Endothelial cell of umbilical vein (primary cell): ENCODE results near the gene TRAK1. TPM values are rescaled to one million over a fixed set of nuclear protein-coding genes. Genes with fewer than 3 reads are reported as not detected.

ENCODE experiments used
- BruUV-seq: library from RNA; stranded (reverse); fragments of 400-500 nt; replicated peaks from 2 replicates; lab custom pipeline; 2021; lab: Mats Ljungman, UMichigan
- CTCF ChIA-PET: fragments of 300-600, 350-600 bp; sonication (Branson Sonifier 250); formaldehyde crosslinking; loops from one replicate; lab custom pipeline; 2021; ENCODE audit warnings: antibody characterized with exemption, inconsistent platforms; lab: Charles Lee
- POLR2A ChIA-PET: fragments of 300-600, 350-600 bp; sonication (Branson Sonifier 250); formaldehyde crosslinking; loops from one replicate; lab custom pipeline; 2021; ENCODE audit warnings: antibody characterized with exemption, inconsistent platforms; lab: Charles Lee
- DNase-seq: peaks from one replicate; pipeline ENCODE4 v3.0.0-alpha.2; 2011; ENCODE audit warnings: low read depth, low spot score
- FAIRE-seq: peaks from 2 replicates; lab custom pipeline; 2011; peaks lifted over from hg19 to GRCh38; lab: Jason Lieb, UNC
- H2AFZ ChIP-seq: 2 replicates; pipeline ENCODE4 v1.6.0; 2012; ENCODE audit warnings: low read depth, low read length, control low read depth, inconsistent platforms
- H3K27ac ChIP-seq: 2 replicates; pipeline ENCODE4 v1.5.1; 2011; ENCODE audit warnings: low read depth, mild to moderate bottlenecking, control low read depth, low read length, moderate library complexity; ENCODE audit not compliant: insufficient read depth
- H3K27me3 ChIP-seq, 2 experiments: 2 replicates each; pipeline versions ENCODE4 v1.6.0 to v1.6.1; 2011; ENCODE audit warnings: low read length in 2 of 2, mixed read lengths in 1 of 2; ENCODE audit not compliant: control insufficient read depth in 2 of 2, insufficient read depth in 2 of 2
- H3K36me3 ChIP-seq, 2 experiments: 2 replicates in 1 of 2; 3 replicates in 1 of 2; pipeline ENCODE4 v1.5.1; 2011; ENCODE audit warnings: low read length in 2 of 2, mild to moderate bottlenecking in 1 of 2, moderate library complexity in 1 of 2; ENCODE audit not compliant: control insufficient read depth in 2 of 2, insufficient read depth in 2 of 2; ENCODE audit errors: extremely low read depth in 1 of 2
- H3K4me1 ChIP-seq: 3 replicates; pipeline ENCODE4 v1.5.1; 2011; ENCODE audit warnings: mild to moderate bottlenecking, low read length; ENCODE audit not compliant: control insufficient read depth, insufficient read depth; ENCODE audit errors: extremely low read depth
- H3K4me2 ChIP-seq: 2 replicates; pipeline ENCODE4 v1.6.1; 2011; ENCODE audit warnings: low read length, control low read depth, mixed read lengths; ENCODE audit not compliant: insufficient read depth
- H3K4me3 ChIP-seq, 3 experiments: fragments of 200-600 bp in 1 of 3; sonication (generic), shearing (Covaris generic) in 1 of 3; replicated peaks in 1 of 3; 2 replicates each; pipeline ENCODE4 v1.5.1; 2011 to 2016; ENCODE audit warnings: control low read depth in 3 of 3, low read length in 3 of 3, mild to moderate bottlenecking in 2 of 3, inconsistent platforms in 1 of 3, low read depth in 1 of 3, moderate library complexity in 1 of 3; ENCODE audit not compliant: insufficient read depth in 1 of 3
- H3K79me2 ChIP-seq: 2 replicates; pipeline ENCODE4 v1.6.0; 2012; ENCODE audit warnings: low read length, inconsistent platforms; ENCODE audit not compliant: control insufficient read depth, insufficient read depth
- H3K9ac ChIP-seq: replicated peaks from 2 replicates; pipeline ENCODE3; 2011; ENCODE audit warnings: low read length, control low read depth; ENCODE audit not compliant: insufficient read depth; ENCODE audit errors: extremely low read depth
- H3K9me1 ChIP-seq: replicated peaks from 3 replicates; pipeline ENCODE4 v1.6.0; 2011; ENCODE audit warnings: mild to moderate bottlenecking, low read length; ENCODE audit not compliant: control insufficient read depth, insufficient read depth; ENCODE audit errors: extremely low read depth
- H3K9me3 ChIP-seq: replicated peaks from 2 replicates; pipeline ENCODE4 v1.5.1; 2012; ENCODE audit warnings: low read length, inconsistent platforms; ENCODE audit not compliant: control insufficient read depth, insufficient read depth
- H4K20me1 ChIP-seq: replicated peaks from 2 replicates; pipeline ENCODE3; 2011; ENCODE audit warnings: mild to moderate bottlenecking, low read length; ENCODE audit not compliant: control insufficient read depth, insufficient read depth; ENCODE audit errors: extremely low read depth
- CTCF ChIP-seq, 2 donors: IDR thresholded peaks; 1 replicate in 1 of 2; 2 replicates in 1 of 2; pipeline ENCODE4 v1.5.1; 2011; ENCODE audit warnings: low read length in 2 of 2, mild to moderate bottlenecking in 2 of 2, moderate library complexity in 2 of 2, control low read depth in 1 of 2, inconsistent platforms in 1 of 2, low read depth in 1 of 2; ENCODE audit not compliant: insufficient read depth in 1 of 2; ENCODE audit errors: extremely low read depth in 1 of 2
- EZH2 ChIP-seq: IDR thresholded peaks from 2 replicates; pipeline ENCODE4 v1.6.1; 2012; ENCODE audit warnings: borderline replicate concordance, low read depth, mild to moderate bottlenecking, moderate library complexity, low read length, inconsistent platforms; ENCODE audit not compliant: severe bottlenecking
- FOS ChIP-seq: IDR thresholded peaks from 2 replicates; pipeline ENCODE4 v1.6.1; 2011; ENCODE audit warnings: mild to moderate bottlenecking, low read length, moderate library complexity, borderline replicate concordance; ENCODE audit not compliant: insufficient read depth
- GATA2 ChIP-seq: IDR thresholded peaks from 2 replicates; pipeline ENCODE4 v1.7.0; 2011; ENCODE audit warnings: low read depth, mild to moderate bottlenecking, moderate library complexity, mixed read lengths, low read length; ENCODE audit not compliant: insufficient read length, insufficient read depth
- POLR2A ChIP-seq: IDR thresholded peaks from 2 replicates; pipeline ENCODE4 v1.6.1; 2012; ENCODE audit warnings: low read depth, mild to moderate bottlenecking, control low read depth, low read length
- POLR2AphosphoS5 ChIP-seq: IDR thresholded peaks from 2 replicates; pipeline ENCODE4 v1.6.1; 2012; ENCODE audit warnings: low read depth, mild to moderate bottlenecking, control low read depth, low read length, moderate library complexity; ENCODE audit not compliant: insufficient read depth
- dilution Hi-C: fragments of 300-500 bp; cut with MboI; formaldehyde crosslinking; loops from one replicate; pipeline ENCODE4 v1.15.0; 2019; ENCODE audit warnings: low sequenced_read_pairs; ENCODE audit not compliant: extremely low pct_ligation_motif_present
- intact Hi-C: fragments of 100-400 bp; cut with micrococcal nuclease; formaldehyde crosslinking; loops from one replicate; pipeline ENCODE4 v1.10.0; 2022
- polyA plus RNA-seq, 4 experiments: library from polyadenylated mRNA; depleted of rRNA in 3 of 4; stranded (reverse) in 3 of 4; unstranded in 1 of 4; fragments of >200 nt; gene quantifications; 2 replicates each; pipeline versions ENCODE4 v1.2.1 to v1.2.3, GENCODE V29; 2011 to 2012; ENCODE audit warnings: missing spikeins in 1 of 4
- total RNA-seq: library from RNA; stranded (reverse); gene quantifications from 2 replicates; pipeline ENCODE4 v1.2.3, GENCODE V29; 2021

Gene TRAK1
- total and polyA plus RNA-seq, 2 donors (not counting 3 experiments of a cell fraction or from before 2014, with no cell fraction given) = 38.5 to 59.6 TPM

GRCh38 chr3:42159706-42160472, 68.7 kb downstream of the TRAK1 start:
- Histone ChIP-seq H3K9ac (peak overlapping the region; percentile 68), H2AFZ (peak overlapping the region; percentile 34), H3K27ac (peak overlapping the region; percentile 85), H3K27me3 (no peaks in the 10 kb centered on the region), H3K9me1 (no peaks in the 10 kb centered on the region), H3K9me3 (no peaks in the 10 kb centered on the region), H3K4me3 (peak overlapping the region in 1 of 3 experiments; percentile 51), H4K20me1 (no peaks in the 10 kb centered on the region), H3K36me3 (no peaks in the 10 kb centered on the region), H3K4me1 (peaks cover 34% of the 10 kb centered on the region), H3K79me2 (peaks cover 37% of the 10 kb centered on the region), H3K4me2 (peak overlapping the region; percentile 89)
- POLR2A ChIA-PET = no interaction called here
- peak; percentile 36 for DNase-seq
- peak; percentile 87 for FAIRE-seq
- dilution Hi-C loops (no loop called here), intact Hi-C loops (loop anchor here (1.0 to 2.0 kb wide), 2 partner anchors 25 to 41 kb away; no protein-coding TSS in a partner anchor)
- BruUV-seq = TSS peak; percentile 56
- CTCF ChIA-PET = interaction anchor here (1.0 to 2.8 kb wide), 3 partner anchors 11 to 31 kb away, joined by 3 to 30 read pairs (median 4); no protein-coding TSS in a partner anchor
- TF ChIP-seq POLR2AphosphoS5 = no peak

GRCh38 chr3:42161050-42161935, 70.1 kb downstream of the TRAK1 start:
- H3K9me1 ChIP-seq = no peaks in the 10 kb centered on the region
- H3K9ac ChIP-seq = peak overlapping the region; percentile 68
- intact Hi-C loops (loop anchor here (2.0 kb wide), 1 partner anchor 24 kb away; no protein-coding TSS in a partner anchor), dilution Hi-C loops (no loop called here)
- TF ChIP-seq POLR2AphosphoS5 = peak; percentile 41
- TF ChIP-seq EZH2 = no peak
- peak; percentile 9 for TF ChIP-seq GATA2
- TF ChIP-seq CTCF (IDR thresholded peaks at IDR 0.05; ENCODE audit: extremely low read depth in 1 of 2, insufficient read depth in 1 of 2, low read depth in 1 of 2, low read length in 2 of 2) = no peak
- TF ChIP-seq FOS = peak; percentile 59
- TF ChIP-seq POLR2A = no peak
- ChIA-PET CTCF (interaction anchor here (1.0 to 1.9 kb wide), 5 partner anchors 9 to 42 kb away, joined by 4 to 24 read pairs (median 4); no protein-coding TSS in a partner anchor), POLR2A (no interaction called here)
- H3K79me2 ChIP-seq = peaks cover 40% of the 10 kb centered on the region
- FAIRE-seq = peak; percentile 75
- no peaks in the 10 kb centered on the region for H4K20me1 ChIP-seq
- H3K4me1 ChIP-seq = peaks cover 34% of the 10 kb centered on the region
- H3K27ac ChIP-seq = peak overlapping the region; percentile 85
- peak; percentile 72 for DNase-seq
- no peaks in the 10 kb centered on the region for H3K36me3 ChIP-seq
- H3K4me2 ChIP-seq = peak overlapping the region; percentile 89
- peak overlapping the region in 1 of 3 experiments; percentile 51 for H3K4me3 ChIP-seq
- H2AFZ ChIP-seq = no peak overlapping the region
- no peaks in the 10 kb centered on the region for H3K9me3 ChIP-seq
- no TSS peak for BruUV-seq
- no peaks in the 10 kb centered on the region for H3K27me3 ChIP-seq
